Spleen (tissue), 11 donors: ENCODE measurements around the gene KRTAP5-8. TPM values are rescaled to one million over a fixed set of nuclear protein-coding genes. Genes with fewer than 3 reads are reported as not detected.

Experiments
- DNase-seq: peaks from one replicate; pipeline ENCODE4 v3.0.0-alpha.2; 2020
- H3K27ac ChIP-seq, 8 donors: fragments of 200-600 bp; sonication (generic) in 7 of 8; 1 replicate in 4 of 8; 2 replicates in 4 of 8; pipeline versions ENCODE4 v1.5.0 to v1.8.0; 2016 to 2021; ENCODE audit warnings: inconsistent platforms in 4 of 8, mild to moderate bottlenecking in 4 of 8, moderate library complexity in 1 of 8
- H3K27me3 ChIP-seq, 7 donors: fragments of 200-600 bp; sonication (generic) in 6 of 7; replicated peaks in 1 of 7; 1 replicate in 4 of 7; 2 replicates in 3 of 7; pipeline versions ENCODE4 v1.5.0 to v1.8.0; 2016 to 2021; ENCODE audit warnings: inconsistent platforms in 3 of 7, mild to moderate bottlenecking in 1 of 7
- H3K36me3 ChIP-seq, 6 donors: fragments of 200-600 bp; sonication (generic) in 5 of 6; 1 replicate in 4 of 6; 2 replicates in 2 of 6; pipeline versions ENCODE4 v1.5.0 to v1.8.0; 2016 to 2021; ENCODE audit warnings: inconsistent platforms in 2 of 6
- H3K4me1 ChIP-seq, 6 donors: fragments of 200-600 bp; sonication (generic) in 5 of 6; 1 replicate in 3 of 6; 2 replicates in 3 of 6; pipeline versions ENCODE4 v1.5.0 to v1.8.0; 2016 to 2021; ENCODE audit warnings: inconsistent platforms in 3 of 6
- H3K4me3 ChIP-seq, 8 donors: fragments of 200-600 bp; sonication (generic) in 7 of 8; 1 replicate in 4 of 8; 2 replicates in 4 of 8; pipeline versions ENCODE4 v1.5.0 to v1.8.0; 2016 to 2021; ENCODE audit warnings: inconsistent platforms in 4 of 8, mild to moderate bottlenecking in 4 of 8, moderate library complexity in 2 of 8
- H3K9me3 ChIP-seq, 8 donors: fragments of 200-600 bp; sonication (generic) in 7 of 8; 1 replicate in 4 of 8; 2 replicates in 4 of 8; pipeline versions ENCODE4 v1.5.0 to v1.8.0; 2016 to 2021; ENCODE audit warnings: inconsistent platforms in 4 of 8
- POLR2A ChIP-seq, 3 donors: fragments of 450-650 bp; IDR thresholded peaks; one replicate each; pipeline ENCODE4 v1.5.1; 2017; ENCODE audit warnings: antibody characterized with exemption in 3 of 3, mild to moderate bottlenecking in 1 of 3
- POLR2AphosphoS5 ChIP-seq, 3 donors: sonication (generic); formaldehyde crosslinking; IDR thresholded peaks; one replicate each; pipeline ENCODE4 v1.5.1; 2017; ENCODE audit warnings: antibody characterized with exemption in 3 of 3
- WGBS, 5 donors: extraction: QIAGEN DNeasy Blood & Tissue Kit in 3 of 5; methylation state at CpG; one replicate each; pipeline versions ENCODE4 v1.1.5 to v1.1.7; 2013 to 2018; 5-methylcytosine and 5-hydroxymethylcytosine counted together
- intact Hi-C: fragments of 100-400 bp; cut with DNase I; formaldehyde crosslinking; loops from one replicate; pipeline ENCODE4 v1.15.0; 2023; ENCODE audit warnings: low total_unique reads
- polyA plus RNA-seq, 3 donors: library from polyadenylated mRNA; stranded (reverse); fragments of 200-250 nt; gene quantifications; one replicate each; pipeline ENCODE4 v1.2.1, GENCODE V29; 2013
- total RNA-seq, 7 donors: library from RNA; depleted of rRNA in 3 of 7; stranded (reverse); fragments of >200 nt in 3 of 7; fragmentation: NEBNext Ultra II Directional in 4 of 7; extraction: Animal tissue kit (Norgen Biotek cat#: 25700) in 4 of 7; gene quantifications; one replicate each; pipeline versions ENCODE4 v1.1.0 to v1.2.1, GENCODE V29; 2016 to 2021
- TF ChIP-seq, protein P1 (sequence below), 11 experiments: fragments of 200-600 bp in 7 of 11; fragments of 450-650 bp in 4 of 11; sonication (generic) in 4 of 11; IDR thresholded peaks in 8 of 11; conservative IDR thresholded peaks in 3 of 11; 1 replicate in 7 of 11; 2 replicates in 4 of 11; pipeline versions ENCODE4 v1.4.0 to v1.8.0; 2016 to 2021; ENCODE audit warnings: antibody characterized with exemption in 11 of 11, inconsistent platforms in 4 of 11, mild to moderate bottlenecking in 1 of 11
- donor health status: healthy with polysubstance abuse.
- donor health status: DM: no; HTN: no; CAD: no; lungs with moderate emphysema.
- donor health status: DM: no; HTN: no; CAD: no.
- donor health status: Bipolar disorder and iron deficiency.
- donor health status: healthy.
- donor health status: DM: no; HTN: no; CAD: no.
- donor health status: DM: yes; HTN: yes; CAD: no.

KRTAP5-8 gene
- total and polyA plus RNA-seq, 10 donors: 0.09 to 0.63 (median 0.25) TPM; not detected in 4

DNA sequence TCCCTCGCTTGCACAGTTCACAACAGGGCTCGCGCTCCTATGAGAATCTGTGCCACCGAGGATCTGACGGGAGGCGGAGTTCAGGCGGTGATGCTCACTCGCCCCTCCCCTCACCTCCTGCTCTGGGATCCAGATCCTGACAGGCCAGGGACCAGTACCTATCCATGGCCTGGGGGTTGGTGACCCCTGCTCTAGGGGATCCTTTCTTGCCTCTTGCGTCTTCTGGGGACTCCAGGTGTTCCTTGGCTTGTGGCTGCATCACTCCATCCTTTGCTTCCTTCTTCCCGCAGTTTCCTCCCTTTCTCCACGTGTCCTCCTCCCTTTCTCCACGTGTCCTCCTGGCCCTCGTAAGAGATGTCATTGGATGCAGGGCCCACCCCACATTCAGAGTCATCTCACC is 41.4 kb upstream of the KRTAP5-8 start:
- peaks cover 7 to 100% (median 95%) of the 10 kb centered on the region in 6 donors for H3K36me3 ChIP-seq
- intact Hi-C loops: no loop called here
- WGBS, 5 donors: 96 to 99% (median 96%) methylated on average over 13 of the region's 13 CpGs
- H3K27me3 ChIP-seq: no peaks in the 10 kb centered on the region
- TF ChIP-seq, protein P1, sequence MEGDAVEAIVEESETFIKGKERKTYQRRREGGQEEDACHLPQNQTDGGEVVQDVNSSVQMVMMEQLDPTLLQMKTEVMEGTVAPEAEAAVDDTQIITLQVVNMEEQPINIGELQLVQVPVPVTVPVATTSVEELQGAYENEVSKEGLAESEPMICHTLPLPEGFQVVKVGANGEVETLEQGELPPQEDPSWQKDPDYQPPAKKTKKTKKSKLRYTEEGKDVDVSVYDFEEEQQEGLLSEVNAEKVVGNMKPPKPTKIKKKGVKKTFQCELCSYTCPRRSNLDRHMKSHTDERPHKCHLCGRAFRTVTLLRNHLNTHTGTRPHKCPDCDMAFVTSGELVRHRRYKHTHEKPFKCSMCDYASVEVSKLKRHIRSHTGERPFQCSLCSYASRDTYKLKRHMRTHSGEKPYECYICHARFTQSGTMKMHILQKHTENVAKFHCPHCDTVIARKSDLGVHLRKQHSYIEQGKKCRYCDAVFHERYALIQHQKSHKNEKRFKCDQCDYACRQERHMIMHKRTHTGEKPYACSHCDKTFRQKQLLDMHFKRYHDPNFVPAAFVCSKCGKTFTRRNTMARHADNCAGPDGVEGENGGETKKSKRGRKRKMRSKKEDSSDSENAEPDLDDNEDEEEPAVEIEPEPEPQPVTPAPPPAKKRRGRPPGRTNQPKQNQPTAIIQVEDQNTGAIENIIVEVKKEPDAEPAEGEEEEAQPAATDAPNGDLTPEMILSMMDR (IDR thresholded peaks at IDR 0.05 in 8 of 11, conservative IDR thresholded peaks at IDR 0.05 in 3 of 11): no peak
- TF ChIP-seq POLR2AphosphoS5 (IDR thresholded peaks at IDR 0.05) (no peak), POLR2A (IDR thresholded peaks at IDR 0.05) (no peak)
- H3K9me3 ChIP-seq: no peaks in the 10 kb centered on the region
- H3K27ac ChIP-seq: no peak overlapping the region
- DNase-seq: no peak
- H3K4me3 ChIP-seq: no peak overlapping the region
- peaks cover 0 to 9% (median 0%) of the 10 kb centered on the region in 6 donors for H3K4me1 ChIP-seq

DNA sequence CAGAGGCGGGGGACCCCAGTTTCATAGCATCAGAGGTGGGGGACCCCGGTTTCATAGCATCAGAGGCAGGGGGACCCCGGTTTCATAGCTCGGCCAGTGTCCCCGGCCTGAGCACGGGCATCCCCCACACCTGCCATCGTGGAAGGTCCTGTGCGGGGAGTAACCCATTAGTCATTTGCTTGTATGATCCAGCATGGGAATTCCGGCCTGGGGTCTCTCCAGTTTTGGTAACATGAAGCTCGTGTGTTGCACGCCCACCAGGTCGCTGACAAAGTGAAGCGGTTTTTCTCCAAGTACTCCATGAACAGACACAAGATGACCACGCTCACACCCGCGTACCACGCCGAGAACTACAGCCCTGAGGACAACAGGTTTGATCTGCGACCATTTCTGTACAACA is 39.7 kb upstream of the KRTAP5-8 start:
- no peaks in the 10 kb centered on the region for H3K27me3 ChIP-seq
- 94 to 97% (median 96%) methylated on average over 19 of the region's 19 CpGs for WGBS, 5 donors
- H3K4me1 ChIP-seq: peaks cover 0 to 9% (median 0%) of the 10 kb centered on the region in 6 donors
- peak; percentile 31 for DNase-seq
- peaks cover 8 to 97% (median 89%) of the 10 kb centered on the region in 6 donors for H3K36me3 ChIP-seq
- H3K27ac ChIP-seq: no peak overlapping the region
- TF ChIP-seq, protein P1 (IDR thresholded peaks at IDR 0.05 in 8 of 11, conservative IDR thresholded peaks at IDR 0.05 in 3 of 11): no peak
- TF ChIP-seq POLR2A (IDR thresholded peaks at IDR 0.05) (no peak), POLR2AphosphoS5 (IDR thresholded peaks at IDR 0.05) (no peak)
- H3K4me3 ChIP-seq: no peak overlapping the region
- intact Hi-C loops: no loop called here
- no peaks in the 10 kb centered on the region for H3K9me3 ChIP-seq

DNA sequence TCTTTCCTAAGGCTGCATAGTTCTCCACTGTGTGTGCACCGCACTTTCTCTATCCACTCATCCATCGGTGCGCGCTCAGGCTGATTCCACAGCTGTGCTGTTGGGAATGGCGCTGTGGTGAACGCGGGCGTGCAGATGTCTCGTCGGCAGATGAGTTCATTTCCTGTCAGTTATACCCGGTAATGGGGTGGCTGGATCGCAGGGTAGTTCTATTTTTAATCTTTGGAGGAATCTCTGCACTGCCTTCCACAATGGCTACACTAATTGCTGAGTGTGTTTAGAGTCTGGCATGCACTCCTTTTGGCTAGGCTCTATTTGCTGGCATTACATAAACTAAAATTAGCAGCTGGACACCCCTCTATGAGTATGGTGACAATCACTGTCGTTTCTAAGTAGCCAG is 38.7 kb upstream of the KRTAP5-8 start:
- Histone ChIP-seq H3K4me3 (no peak overlapping the region), H3K36me3 (peaks cover 8 to 97% (median 82%) of the 10 kb centered on the region in 6 donors), H3K27ac (no peak overlapping the region), H3K27me3 (no peaks in the 10 kb centered on the region), H3K4me1 (peaks cover 0 to 9% (median 0%) of the 10 kb centered on the region in 6 donors), H3K9me3 (no peaks in the 10 kb centered on the region)
- 45 to 64% (median 53%) methylated on average over 13 of the region's 13 CpGs for WGBS, 5 donors
- no peak for DNase-seq
- TF ChIP-seq POLR2A (IDR thresholded peaks at IDR 0.05): no peak
- no peak for TF ChIP-seq POLR2AphosphoS5 (IDR thresholded peaks at IDR 0.05)
- TF ChIP-seq, protein P1 (IDR thresholded peaks at IDR 0.05 in 8 of 11, conservative IDR thresholded peaks at IDR 0.05 in 3 of 11): no peak
- intact Hi-C loops: no loop called here

DNA sequence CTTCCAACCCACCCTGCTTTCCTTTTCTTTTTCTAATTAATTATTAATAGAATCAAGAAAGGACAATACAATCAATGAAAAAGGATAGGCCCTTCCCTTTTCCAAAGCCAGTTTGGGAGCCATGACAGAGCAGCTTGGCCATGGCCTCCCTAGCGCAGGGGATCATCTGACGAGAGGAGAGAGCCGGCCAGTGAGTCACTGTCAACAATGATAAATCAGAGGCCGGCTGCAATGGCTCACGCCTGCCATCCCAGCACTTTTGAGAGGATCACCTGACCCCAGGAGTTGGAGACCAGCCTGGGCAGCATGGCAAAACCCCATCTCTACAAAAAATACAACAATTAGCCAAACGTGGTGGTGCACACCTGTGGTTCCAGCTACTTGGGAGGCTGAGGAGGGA is 38.3 kb upstream of the KRTAP5-8 start:
- H3K4me1 ChIP-seq: peaks cover 0 to 9% (median 0%) of the 10 kb centered on the region in 6 donors
- no peak overlapping the region for H3K4me3 ChIP-seq
- peak; percentile 7 for DNase-seq
- WGBS, 5 donors: 94 to 99% (median 96%) methylated on average over 6 of the region's 6 CpGs
- H3K9me3 ChIP-seq: no peaks in the 10 kb centered on the region
- H3K36me3 ChIP-seq: peaks cover 8 to 97% (median 83%) of the 10 kb centered on the region in 6 donors
- intact Hi-C loops: no loop called here
- H3K27ac ChIP-seq: no peak overlapping the region
- no peaks in the 10 kb centered on the region for H3K27me3 ChIP-seq
- TF ChIP-seq, protein P1 (IDR thresholded peaks at IDR 0.05 in 8 of 11, conservative IDR thresholded peaks at IDR 0.05 in 3 of 11): no peak
- TF ChIP-seq POLR2A (IDR thresholded peaks at IDR 0.05) (no peak), POLR2AphosphoS5 (IDR thresholded peaks at IDR 0.05) (no peak)
